Upper lobe of left lung (tissue), 6 donors: ENCODE results near the gene DNA2. TPM values are rescaled to one million over a fixed set of nuclear protein-coding genes. Genes with fewer than 3 reads are reported as not detected.

Experiments used
- ATAC-seq, 2 donors: fragments of 200-7000 bp; cut with Tn5 transposase; one replicate each; pipeline ENCODE4 v1.9.1; 2022; ENCODE audit warnings: mild to moderate bottlenecking in 2 of 2, moderate library complexity in 2 of 2; ENCODE audit not compliant: low FRiP score in 2 of 2
- DNase-seq, 2 donors: peaks; one replicate each; pipeline ENCODE4 v3.0.0-alpha.2; 2019 to 2020
- H3K27ac ChIP-seq, 4 donors: fragments of 200-600 bp; sonication (generic); one replicate each; pipeline ENCODE4 v1.5.1; 2016 to 2019
- H3K27me3 ChIP-seq, 4 donors: fragments of 200-600 bp; sonication (generic); one replicate each; pipeline ENCODE4 v1.5.1; 2017 to 2019
- H3K36me3 ChIP-seq, 4 donors: fragments of 200-600 bp; sonication (generic); one replicate each; pipeline ENCODE4 v1.5.1; 2016 to 2019
- H3K4me1 ChIP-seq, 4 donors: fragments of 200-600 bp; sonication (generic); one replicate each; pipeline ENCODE4 v1.5.1; 2018 to 2019
- H3K4me3 ChIP-seq, 4 donors: fragments of 200-600 bp; sonication (generic); one replicate each; pipeline ENCODE4 v1.5.1; 2017 to 2019; ENCODE audit warnings: mild to moderate bottlenecking in 2 of 4, moderate library complexity in 1 of 4
- H3K9me3 ChIP-seq, 4 donors: fragments of 200-600 bp; sonication (generic); one replicate each; pipeline ENCODE4 v1.5.1; 2018 to 2019
- CTCF ChIP-seq, 6 experiments: fragments of 450-650 bp in 4 of 6; fragments of 200-600 bp in 2 of 6; sonication (generic) in 2 of 6; IDR thresholded peaks; one replicate each; pipeline ENCODE4 v1.5.1; 2016 to 2019; ENCODE audit warnings: antibody characterized with exemption in 6 of 6
- EP300 ChIP-seq, 4 donors: sonication (generic); formaldehyde crosslinking; IDR thresholded peaks; one replicate each; pipeline ENCODE4 v1.5.1; 2017; ENCODE audit warnings: antibody characterized with exemption in 4 of 4, control low read depth in 2 of 4
- POLR2A ChIP-seq, 4 donors: fragments of 450-650 bp; IDR thresholded peaks; one replicate each; pipeline ENCODE4 v1.5.1; 2016 to 2017; ENCODE audit warnings: antibody characterized with exemption in 4 of 4, mild to moderate bottlenecking in 2 of 4
- POLR2AphosphoS5 ChIP-seq, 2 donors: sonication (generic); formaldehyde crosslinking; IDR thresholded peaks; one replicate each; pipeline ENCODE4 v1.5.1; 2017; ENCODE audit warnings: antibody characterized with exemption in 2 of 2
- WGBS, 2 donors: methylation state at CpG; one replicate each; pipeline ENCODE4 v1.1.5; 2017 to 2018; 5-methylcytosine and 5-hydroxymethylcytosine counted together
- total RNA-seq, 6 donors: library from RNA; depleted of rRNA in 4 of 6; stranded (reverse); fragments of >200 nt in 4 of 6; gene quantifications; one replicate each; pipeline versions ENCODE4 v1.1.0 to v1.2.1, GENCODE V29; 2016 to 2021
- donor health status: DM: no; HTN: no; CAD: no; lungs with moderate emphysema.
- donor health status: DM: no; HTN: yes; CAD: no; lungs with severe emphysema.

Gene DNA2
- total RNA-seq, 6 donors from 2014 or later = 1.4 to 19.9 (median 3.5) TPM

- DNase-seq (no peak), ATAC-seq (no peak)
- WGBS, 2 donors = 88 to 93% methylated on average over 5 of the region's 5 CpGs
- no peaks in the 10 kb centered on the region for H3K36me3 ChIP-seq
- no peak overlapping the region for H3K4me3 ChIP-seq
- H3K27ac ChIP-seq = no peak overlapping the region
- H3K4me1 ChIP-seq = no peaks in the 10 kb centered on the region
- H3K9me3 ChIP-seq = no peaks in the 10 kb centered on the region
- H3K27me3 ChIP-seq = no peaks in the 10 kb centered on the region
- TF ChIP-seq POLR2AphosphoS5 (IDR thresholded peaks at IDR 0.05) = no peak
- no peak for TF ChIP-seq CTCF (IDR thresholded peaks at IDR 0.05)
- no peak for TF ChIP-seq EP300 (IDR thresholded peaks at IDR 0.05)
- TF ChIP-seq POLR2A (IDR thresholded peaks at IDR 0.05) = no peak
Measured at GRCh38 chr10:68428396-68429104, 43.2 kb downstream of the DNA2 start.

GRCh38 chr10:68424454-68425014 lies 47.2 kb downstream of the DNA2 start:
- Histone ChIP-seq H3K36me3 (no peaks in the 10 kb centered on the region), H3K27me3 (no peaks in the 10 kb centered on the region), H3K4me3 (no peak overlapping the region), H3K4me1 (no peaks in the 10 kb centered on the region), H3K9me3 (no peaks in the 10 kb centered on the region), H3K27ac (no peak overlapping the region)
- ATAC-seq = no peak
- DNase-seq = no peak
- 77 to 90% methylated on average over 20 of the region's 20 CpGs for WGBS, 2 donors
- TF ChIP-seq POLR2AphosphoS5 (IDR thresholded peaks at IDR 0.05) (no peak), EP300 (IDR thresholded peaks at IDR 0.05) (no peak), POLR2A (IDR thresholded peaks at IDR 0.05) (no peak), CTCF (IDR thresholded peaks at IDR 0.05) (no peak)

GRCh38 chr10:68423522-68423921 lies 48.3 kb downstream of the DNA2 start:
- Histone ChIP-seq H3K36me3 (no peaks in the 10 kb centered on the region), H3K27me3 (no peaks in the 10 kb centered on the region), H3K4me1 (no peaks in the 10 kb centered on the region), H3K27ac (no peak overlapping the region), H3K4me3 (no peak overlapping the region), H3K9me3 (no peaks in the 10 kb centered on the region)
- ATAC-seq (no peak), DNase-seq (no peak)
- TF ChIP-seq EP300 (IDR thresholded peaks at IDR 0.05) = no peak
- no peak for TF ChIP-seq POLR2AphosphoS5 (IDR thresholded peaks at IDR 0.05)
- no peak for TF ChIP-seq CTCF (IDR thresholded peaks at IDR 0.05)
- no peak for TF ChIP-seq POLR2A (IDR thresholded peaks at IDR 0.05)
- WGBS, 2 donors = 87 to 95% methylated on average over 5 of the region's 5 CpGs

- Histone ChIP-seq H3K4me1 (no peaks in the 10 kb centered on the region), H3K27ac (no peak overlapping the region), H3K36me3 (no peaks in the 10 kb centered on the region), H3K4me3 (no peak overlapping the region), H3K9me3 (no peaks in the 10 kb centered on the region), H3K27me3 (no peaks in the 10 kb centered on the region)
- ATAC-seq = no peak
- WGBS, 2 donors = 96 to 97% methylated on average over 3 of the region's 3 CpGs
- DNase-seq = no peak
- no peak for TF ChIP-seq CTCF (IDR thresholded peaks at IDR 0.05)
- no peak for TF ChIP-seq POLR2AphosphoS5 (IDR thresholded peaks at IDR 0.05)
- TF ChIP-seq EP300 (IDR thresholded peaks at IDR 0.05) = no peak
- TF ChIP-seq POLR2A (IDR thresholded peaks at IDR 0.05) = no peak
Measured at GRCh38 chr10:68419376-68419775, 52.4 kb downstream of the DNA2 start.
